ENCODE results near the gene KDM2B.

The KDM2B gene

GRCh38 chr12:121405211-121405610 lies 175.6 kb downstream of the KDM2B start:
- Histone ChIP-seq H3K9ac (ENCODE audit: low read length) (no peak overlapping the region), H3K4ac (ENCODE audit: low read depth in 1 of 2, low read length in 2 of 2) (no peak overlapping the region), H3K79me1 (replicated peaks; ENCODE audit: low read length, poor library complexity, severe bottlenecking) (peaks cover 29% of the 10 kb centered on the region), H2BK120ac (ENCODE audit: low read depth, low read length) (no peak overlapping the region), H3K36me3 (ENCODE audit: control insufficient read depth in 1 of 2, insufficient read depth in 2 of 2, low read depth in 1 of 2, low read length in 2 of 2) (peaks cover 8 to 36% of the 10 kb centered on the region in 2 experiments), H2BK5ac (ENCODE audit: low read depth, low read length, poor library complexity, severe bottlenecking) (no peak overlapping the region), H3K14ac (ENCODE audit: low read length in 2 of 2) (no peak overlapping the region), H3K4me2 (ENCODE audit: low read length, poor library complexity, severe bottlenecking) (no peak overlapping the region), H3K23ac (ENCODE audit: low read length in 2 of 2) (no peak overlapping the region), H2AFZ (ENCODE audit: low read depth, low read length) (no peak overlapping the region), H2BK15ac (ENCODE audit: low read depth, poor library complexity, severe bottlenecking) (no peak overlapping the region), H3K4me3 (ENCODE audit: insufficient read depth in 1 of 2, low read depth in 1 of 2, low read length in 2 of 2) (no peak overlapping the region), H3K18ac (ENCODE audit: low read depth in 1 of 2, low read length in 2 of 2) (no peak overlapping the region), H4K8ac (ENCODE audit: low read length) (no peak overlapping the region), H3K27me3 (ENCODE audit: control insufficient read depth in 1 of 2, insufficient read depth in 1 of 2, low read length in 2 of 2) (no peaks in the 10 kb centered on the region), H3K4me1 (ENCODE audit: control insufficient read depth, insufficient read depth, low read depth, low read length) (no peaks in the 10 kb centered on the region), H2AK5ac (ENCODE audit: low read length, severe bottlenecking) (no peak overlapping the region), H4K91ac (ENCODE audit: low read length) (no peak overlapping the region), H2BK12ac (ENCODE audit: low read length in 2 of 2) (no peak overlapping the region), H3K9me3 (ENCODE audit: control insufficient read depth, low read length) (no peaks in the 10 kb centered on the region), H3K27ac (ENCODE audit: low read length, poor library complexity, severe bottlenecking) (no peak overlapping the region)
- DNase-seq = no peak
- 96% methylated on average over 2 of the region's 2 CpGs for WGBS

GRCh38 chr12:121404734-121405133 lies 176.1 kb downstream of the KDM2B start:
- Histone ChIP-seq H4K91ac (ENCODE audit: low read length) (no peak overlapping the region), H2BK5ac (ENCODE audit: low read depth, low read length, poor library complexity, severe bottlenecking) (no peak overlapping the region), H3K27ac (ENCODE audit: low read length, poor library complexity, severe bottlenecking) (no peak overlapping the region), H3K36me3 (ENCODE audit: control insufficient read depth in 1 of 2, insufficient read depth in 2 of 2, low read depth in 1 of 2, low read length in 2 of 2) (peaks cover 8 to 36% of the 10 kb centered on the region in 2 experiments), H3K18ac (ENCODE audit: low read depth in 1 of 2, low read length in 2 of 2) (no peak overlapping the region), H3K9me3 (ENCODE audit: control insufficient read depth, low read length) (no peaks in the 10 kb centered on the region), H2AFZ (ENCODE audit: low read depth, low read length) (no peak overlapping the region), H3K23ac (ENCODE audit: low read length in 2 of 2) (no peak overlapping the region), H3K4me2 (ENCODE audit: low read length, poor library complexity, severe bottlenecking) (no peak overlapping the region), H2AK5ac (ENCODE audit: low read length, severe bottlenecking) (no peak overlapping the region), H4K8ac (ENCODE audit: low read length) (no peak overlapping the region), H3K14ac (ENCODE audit: low read length in 2 of 2) (no peak overlapping the region), H3K4ac (ENCODE audit: low read depth in 1 of 2, low read length in 2 of 2) (no peak overlapping the region), H2BK120ac (ENCODE audit: low read depth, low read length) (no peak overlapping the region), H2BK12ac (ENCODE audit: low read length in 2 of 2) (no peak overlapping the region), H3K4me3 (ENCODE audit: insufficient read depth in 1 of 2, low read depth in 1 of 2, low read length in 2 of 2) (no peak overlapping the region), H3K27me3 (ENCODE audit: control insufficient read depth in 1 of 2, insufficient read depth in 1 of 2, low read length in 2 of 2) (no peaks in the 10 kb centered on the region), H3K9ac (ENCODE audit: low read length) (no peak overlapping the region), H3K79me1 (replicated peaks; ENCODE audit: low read length, poor library complexity, severe bottlenecking) (peaks cover 26% of the 10 kb centered on the region), H2BK15ac (ENCODE audit: low read depth, poor library complexity, severe bottlenecking) (no peak overlapping the region), H3K4me1 (ENCODE audit: control insufficient read depth, insufficient read depth, low read depth, low read length) (no peaks in the 10 kb centered on the region)
- DNase-seq = no peak
- WGBS = no CpG with 5 or more reads among the region's 1 CpG

GRCh38 chr12:121403721-121404120 lies 177.1 kb downstream of the KDM2B start:
- no peak for DNase-seq

GRCh38 chr12:121400332-121401139 lies 180.3 kb downstream of the KDM2B start:
- peak overlapping the region; percentile 66 for H2BK5ac ChIP-seq (ENCODE audit: low read depth, low read length, poor library complexity, severe bottlenecking)
- DNase-seq = peak; percentile 69
- H2BK12ac ChIP-seq (ENCODE audit: low read length in 2 of 2) = peak overlapping the region in 1 of 2 experiments; percentile 73
- peak overlapping the region; percentile 84 for H4K8ac ChIP-seq (ENCODE audit: low read length)
- peaks cover 3% of the 10 kb centered on the region for H3K4me1 ChIP-seq (ENCODE audit: control insufficient read depth, insufficient read depth, low read depth, low read length)
- H2AFZ ChIP-seq (ENCODE audit: low read depth, low read length) = peak overlapping the region; percentile 43
- H3K36me3 ChIP-seq (ENCODE audit: control insufficient read depth in 1 of 2, insufficient read depth in 2 of 2, low read depth in 1 of 2, low read length in 2 of 2) = peaks cover 0 to 11% of the 10 kb centered on the region in 2 experiments
- peak overlapping the region in 1 of 2 experiments; percentile 94 for H3K23ac ChIP-seq (ENCODE audit: low read length in 2 of 2)
- H3K9ac ChIP-seq (ENCODE audit: low read length) = peak overlapping the region; percentile 95
- peaks cover 4% of the 10 kb centered on the region for H3K79me1 ChIP-seq (replicated peaks; ENCODE audit: low read length, poor library complexity, severe bottlenecking)
- peak overlapping the region; percentile 81 for H3K4me2 ChIP-seq (ENCODE audit: low read length, poor library complexity, severe bottlenecking)
- H3K18ac ChIP-seq (ENCODE audit: low read depth in 1 of 2, low read length in 2 of 2) = peak overlapping the region; percentile 70 to 77
- 1% methylated on average over 48 of the region's 48 CpGs for WGBS
- no peaks in the 10 kb centered on the region for H3K27me3 ChIP-seq (ENCODE audit: control insufficient read depth in 1 of 2, insufficient read depth in 1 of 2, low read length in 2 of 2)
- no peak overlapping the region for H2AK5ac ChIP-seq (ENCODE audit: low read length, severe bottlenecking)
- H3K14ac ChIP-seq (ENCODE audit: low read length in 2 of 2) = peak overlapping the region in 1 of 2 experiments; percentile 93
- H3K27ac ChIP-seq (ENCODE audit: low read length, poor library complexity, severe bottlenecking) = peak overlapping the region; percentile 79
- peak overlapping the region; percentile 27 for H2BK120ac ChIP-seq (ENCODE audit: low read depth, low read length)
- no peaks in the 10 kb centered on the region for H3K9me3 ChIP-seq (ENCODE audit: control insufficient read depth, low read length)
- peak overlapping the region; percentile 98 for H2BK15ac ChIP-seq (ENCODE audit: low read depth, poor library complexity, severe bottlenecking)
- H4K91ac ChIP-seq (ENCODE audit: low read length) = peak overlapping the region; percentile 43
- H3K4me3 ChIP-seq (ENCODE audit: insufficient read depth in 1 of 2, low read depth in 1 of 2, low read length in 2 of 2) = peak overlapping the region; percentile 94 to 95
- H3K4ac ChIP-seq (ENCODE audit: low read depth in 1 of 2, low read length in 2 of 2) = peak overlapping the region; percentile 88 to 94

More at GRCh38 chr12:121403721-121404120, 177.1 kb downstream of the KDM2B start:
- H2BK5ac ChIP-seq (ENCODE audit: low read depth, low read length, poor library complexity, severe bottlenecking) = no peak overlapping the region
- no peak overlapping the region for H3K23ac ChIP-seq (ENCODE audit: low read length in 2 of 2)
- H2AK5ac ChIP-seq (ENCODE audit: low read length, severe bottlenecking) = no peak overlapping the region
- H3K4ac ChIP-seq (ENCODE audit: low read depth in 1 of 2, low read length in 2 of 2) = no peak overlapping the region
- H3K9me3 ChIP-seq (ENCODE audit: control insufficient read depth, low read length) = no peaks in the 10 kb centered on the region
- H3K4me1 ChIP-seq (ENCODE audit: control insufficient read depth, insufficient read depth, low read depth, low read length) = peaks cover 3% of the 10 kb centered on the region
- no peak overlapping the region for H3K4me3 ChIP-seq (ENCODE audit: insufficient read depth in 1 of 2, low read depth in 1 of 2, low read length in 2 of 2)
- peaks cover 4 to 33% of the 10 kb centered on the region in 2 experiments for H3K36me3 ChIP-seq (ENCODE audit: control insufficient read depth in 1 of 2, insufficient read depth in 2 of 2, low read depth in 1 of 2, low read length in 2 of 2)
- H3K14ac ChIP-seq (ENCODE audit: low read length in 2 of 2) = no peak overlapping the region
- no peak overlapping the region for H2BK120ac ChIP-seq (ENCODE audit: low read depth, low read length)
- WGBS = 98% methylated on average over 3 of the region's 5 CpGs
- no peak overlapping the region for H3K9ac ChIP-seq (ENCODE audit: low read length)
- no peaks in the 10 kb centered on the region for H3K27me3 ChIP-seq (ENCODE audit: control insufficient read depth in 1 of 2, insufficient read depth in 1 of 2, low read length in 2 of 2)
- H2BK12ac ChIP-seq (ENCODE audit: low read length in 2 of 2) = no peak overlapping the region
- H3K4me2 ChIP-seq (ENCODE audit: low read length, poor library complexity, severe bottlenecking) = no peak overlapping the region
- no peak overlapping the region for H2BK15ac ChIP-seq (ENCODE audit: low read depth, poor library complexity, severe bottlenecking)
- H3K79me1 ChIP-seq (replicated peaks; ENCODE audit: low read length, poor library complexity, severe bottlenecking) = peaks cover 23% of the 10 kb centered on the region
- H3K27ac ChIP-seq (ENCODE audit: low read length, poor library complexity, severe bottlenecking) = no peak overlapping the region
- no peak overlapping the region for H2AFZ ChIP-seq (ENCODE audit: low read depth, low read length)
- no peak overlapping the region for H4K8ac ChIP-seq (ENCODE audit: low read length)
- H4K91ac ChIP-seq (ENCODE audit: low read length) = no peak overlapping the region
- H3K18ac ChIP-seq (ENCODE audit: low read depth in 1 of 2, low read length in 2 of 2) = no peak overlapping the region
